Choroid plexus epithelial cell (primary cell): ENCODE data around the gene DHRS1.

Experiments
- DNase-seq: peaks from one replicate; pipeline ENCODE4 v3.0.0-alpha.2; 2010; ENCODE audit warnings: low read depth
- H3K4me3 ChIP-seq: 2 replicates; pipeline ENCODE4 v1.5.1; 2011; ENCODE audit warnings: low read depth, mild to moderate bottlenecking, control low read depth, low read length, moderate library complexity
- CTCF ChIP-seq: conservative IDR thresholded peaks from 2 replicates; pipeline ENCODE4 v1.5.1; 2011; ENCODE audit warnings: low read depth, mild to moderate bottlenecking, control low read depth, inconsistent platforms, low read length, moderate library complexity

The DHRS1 gene

GRCh38 chr14:24289649-24290280 lies 9.8 kb downstream of the DHRS1 start:
- no peak overlapping the region for H3K4me3 ChIP-seq
- TF ChIP-seq CTCF, result no peak
- DNase-seq, result no peak

DNA sequence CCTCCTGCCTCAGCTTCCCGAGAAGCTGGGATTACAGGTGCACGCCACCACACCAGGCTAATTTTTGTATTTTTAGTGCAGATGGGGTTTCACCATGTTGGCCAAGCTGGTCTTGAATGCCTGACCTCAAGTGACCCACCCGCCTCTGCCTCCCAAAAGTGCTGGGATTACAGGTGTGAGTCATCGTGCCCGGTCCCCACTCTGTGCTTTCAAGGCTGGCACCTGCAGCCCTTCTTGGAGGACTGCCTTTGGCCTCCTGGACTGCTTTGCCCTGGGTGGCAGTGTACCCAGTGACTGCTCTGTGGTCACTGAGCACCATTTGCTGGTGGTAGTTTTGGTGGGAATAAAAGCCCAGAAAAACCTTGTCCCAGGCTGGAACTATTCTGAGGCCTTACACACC lies 12.6 kb downstream of the DHRS1 start:
- TF ChIP-seq CTCF, result no peak
- DNase-seq, result no peak
- H3K4me3 ChIP-seq, result no peak overlapping the region

DNA sequence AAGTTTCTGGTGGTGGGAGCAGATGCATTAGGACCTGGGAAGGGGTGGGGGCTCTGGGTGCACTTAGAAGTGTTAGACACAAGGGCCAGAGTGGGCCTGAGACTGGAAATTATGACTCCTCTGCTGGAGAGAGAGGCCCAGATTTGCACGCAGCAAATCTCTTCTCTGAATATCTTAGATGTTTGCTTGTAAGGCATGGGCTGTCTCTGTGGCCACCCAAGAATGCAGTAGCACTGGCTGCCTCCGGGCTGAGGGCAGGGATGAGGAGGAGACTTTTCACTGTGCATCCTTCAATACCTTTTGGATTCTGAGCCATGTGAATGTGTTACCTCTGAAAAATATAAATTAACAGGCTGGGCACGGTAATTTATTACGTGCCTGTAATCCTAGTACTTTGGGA lies 14.2 kb downstream of the DHRS1 start:
- TF ChIP-seq CTCF, result peak; percentile 2
- no peak for DNase-seq
- no peak overlapping the region for H3K4me3 ChIP-seq

- H3K4me3 ChIP-seq, result no peak overlapping the region
- TF ChIP-seq CTCF, result no peak
- no peak for DNase-seq
These were observed 15.0 kb downstream of the DHRS1 start for GRCh38 chr14:24284501-24285035.

- no peak for DNase-seq
- no peak overlapping the region for H3K4me3 ChIP-seq
- TF ChIP-seq CTCF, result no peak
These were observed 15.7 kb downstream of the DHRS1 start for GRCh38 chr14:24283796-24284460.

DNA sequence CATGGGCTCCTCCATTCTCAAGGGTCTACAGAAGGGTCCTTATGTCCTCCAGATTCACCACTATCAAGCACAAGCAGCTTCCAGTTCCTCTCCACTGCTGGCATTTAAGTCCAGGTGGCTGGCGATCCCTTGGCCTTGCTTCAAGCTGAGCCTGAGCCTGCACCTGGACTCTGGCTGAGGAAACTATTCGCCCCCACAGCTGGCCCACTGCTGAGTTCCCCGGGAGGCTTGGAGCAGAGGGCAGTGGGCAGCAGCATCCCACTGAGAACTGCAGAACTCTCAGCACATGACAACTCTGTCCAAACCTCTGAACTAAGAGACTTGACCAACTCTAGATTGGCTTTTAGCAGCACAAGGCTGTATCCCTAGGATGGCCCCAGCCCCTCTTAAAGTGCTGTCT lies 16.8 kb downstream of the DHRS1 start:
- no peak overlapping the region for H3K4me3 ChIP-seq
- DNase-seq, result no peak
- TF ChIP-seq CTCF, result no peak

GRCh38 chr14:24281636-24282035 lies 17.9 kb downstream of the DHRS1 start:
- TF ChIP-seq CTCF, result no peak
- no peak overlapping the region for H3K4me3 ChIP-seq
- no peak for DNase-seq
